Tibial nerve (tissue), 4 donors: ENCODE results near the gene EMID1. TPM values are rescaled to one million over a fixed set of nuclear protein-coding genes. Genes with fewer than 3 reads are reported as not detected.

Source experiments
- DNase-seq, 2 donors: peaks; one replicate each; pipeline ENCODE4 v3.0.0-alpha.2; 2019; ENCODE audit warnings: low spot score in 2 of 2
- H3K27ac ChIP-seq, 4 donors: fragments of 200-600 bp; sonication (generic) in 3 of 4; one replicate each; pipeline ENCODE4 v1.5.1; 2017 to 2019; ENCODE audit warnings: mild to moderate bottlenecking in 1 of 4
- H3K27me3 ChIP-seq, 2 donors: fragments of 200-600 bp; sonication (generic) in 1 of 2; one replicate each; pipeline versions ENCODE4 v1.5.1 to v1.6.0; 2017 to 2019
- H3K36me3 ChIP-seq, 3 donors: fragments of 200-600 bp; sonication (generic); one replicate each; pipeline ENCODE4 v1.5.1; 2018 to 2019
- H3K4me1 ChIP-seq, 4 donors: fragments of 200-600 bp; sonication (generic) in 3 of 4; one replicate each; pipeline ENCODE4 v1.5.1; 2017 to 2019
- H3K4me3 ChIP-seq, 4 donors: fragments of 200-600 bp; sonication (generic) in 3 of 4; one replicate each; pipeline ENCODE4 v1.5.1; 2017 to 2019; ENCODE audit warnings: mild to moderate bottlenecking in 1 of 4, moderate library complexity in 1 of 4
- H3K9me3 ChIP-seq, 4 donors: fragments of 200-600 bp; sonication (generic) in 3 of 4; one replicate each; pipeline ENCODE4 v1.5.1; 2017 to 2019
- EP300 ChIP-seq, 2 donors: sonication (generic); formaldehyde crosslinking; IDR thresholded peaks; one replicate each; pipeline ENCODE4 v1.6.1; 2017; ENCODE audit warnings: antibody characterized with exemption in 2 of 2, mild to moderate bottlenecking in 1 of 2
- POLR2A ChIP-seq, 2 donors: fragments of 450-650 bp; IDR thresholded peaks; one replicate each; pipeline ENCODE4 v1.6.1; 2017; ENCODE audit warnings: antibody characterized with exemption in 2 of 2, mild to moderate bottlenecking in 2 of 2, moderate library complexity in 2 of 2
- WGBS, 2 donors: methylation state at CpG; one replicate each; pipeline ENCODE4 v1.1.5; 2018; 5-methylcytosine and 5-hydroxymethylcytosine counted together
- total RNA-seq, 4 donors: library from RNA; depleted of rRNA; stranded (reverse); fragments of >200 nt; gene quantifications; one replicate each; pipeline ENCODE4 v1.1.0, GENCODE V29; 2016
- TF ChIP-seq, protein P1 (sequence below), 5 experiments: fragments of 200-600 bp in 3 of 5; fragments of 450-650 bp in 2 of 5; sonication (generic) in 3 of 5; IDR thresholded peaks; one replicate each; pipeline ENCODE4 v1.5.1; 2016 to 2019; ENCODE audit warnings: antibody characterized with exemption in 5 of 5, mild to moderate bottlenecking in 3 of 5, moderate library complexity in 2 of 5

The EMID1 gene
- total RNA-seq, 4 donors from 2014 or later = 1.0 to 9.9 (median 3.0) TPM

DNA sequence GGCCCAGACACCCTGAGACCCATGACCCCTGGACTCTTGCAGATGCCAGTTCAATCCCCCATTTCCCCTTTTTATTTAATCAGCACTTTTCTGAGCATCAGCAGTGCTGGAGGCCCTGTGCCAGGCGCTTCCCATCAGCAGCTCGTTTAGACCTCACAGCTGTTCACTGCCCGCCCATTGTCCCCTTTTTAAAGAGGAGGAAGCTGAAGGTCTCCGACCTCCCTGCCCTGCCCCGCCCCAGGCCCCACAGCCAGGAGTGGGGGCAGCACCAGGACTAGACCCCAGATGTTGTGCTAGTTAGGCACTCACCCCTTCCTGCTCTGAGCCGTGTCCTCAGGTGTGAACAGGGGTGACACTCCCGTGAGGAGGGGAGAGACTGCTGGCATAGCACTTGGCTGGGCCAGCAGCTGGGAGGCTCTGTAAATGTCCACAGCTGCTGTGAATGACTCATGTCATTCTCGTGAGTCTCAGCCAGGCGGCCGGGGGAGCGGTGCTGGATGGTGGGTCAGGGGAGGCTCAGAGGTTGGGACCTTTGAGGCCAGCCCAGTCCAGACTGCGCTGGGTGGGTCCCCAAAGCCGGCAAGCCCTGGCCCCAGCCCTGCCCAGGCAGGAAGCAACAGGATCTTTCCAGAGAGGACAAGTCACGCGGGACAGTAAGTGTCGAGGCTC, 19.9 kb downstream of the EMID1 start:
- TF ChIP-seq, protein P1, sequence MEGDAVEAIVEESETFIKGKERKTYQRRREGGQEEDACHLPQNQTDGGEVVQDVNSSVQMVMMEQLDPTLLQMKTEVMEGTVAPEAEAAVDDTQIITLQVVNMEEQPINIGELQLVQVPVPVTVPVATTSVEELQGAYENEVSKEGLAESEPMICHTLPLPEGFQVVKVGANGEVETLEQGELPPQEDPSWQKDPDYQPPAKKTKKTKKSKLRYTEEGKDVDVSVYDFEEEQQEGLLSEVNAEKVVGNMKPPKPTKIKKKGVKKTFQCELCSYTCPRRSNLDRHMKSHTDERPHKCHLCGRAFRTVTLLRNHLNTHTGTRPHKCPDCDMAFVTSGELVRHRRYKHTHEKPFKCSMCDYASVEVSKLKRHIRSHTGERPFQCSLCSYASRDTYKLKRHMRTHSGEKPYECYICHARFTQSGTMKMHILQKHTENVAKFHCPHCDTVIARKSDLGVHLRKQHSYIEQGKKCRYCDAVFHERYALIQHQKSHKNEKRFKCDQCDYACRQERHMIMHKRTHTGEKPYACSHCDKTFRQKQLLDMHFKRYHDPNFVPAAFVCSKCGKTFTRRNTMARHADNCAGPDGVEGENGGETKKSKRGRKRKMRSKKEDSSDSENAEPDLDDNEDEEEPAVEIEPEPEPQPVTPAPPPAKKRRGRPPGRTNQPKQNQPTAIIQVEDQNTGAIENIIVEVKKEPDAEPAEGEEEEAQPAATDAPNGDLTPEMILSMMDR (IDR thresholded peaks at IDR 0.05) = no peak
- TF ChIP-seq EP300 (IDR thresholded peaks at IDR 0.05) = peak in 1 of 2 donors; percentile 59
- Histone ChIP-seq H3K27ac (peak overlapping the region; percentile 20 to 76 (median 51)), H3K36me3 (no peaks in the 10 kb centered on the region), H3K9me3 (no peaks in the 10 kb centered on the region), H3K4me1 (peaks cover 0 to 25% (median 10%) of the 10 kb centered on the region in 4 donors), H3K4me3 (no peak overlapping the region), H3K27me3 (no peaks in the 10 kb centered on the region)
- 12 to 20% methylated on average over 12 to 16 of the region's 16 CpGs for WGBS, 2 donors
- peak; percentile 56 to 60 for DNase-seq

DNA sequence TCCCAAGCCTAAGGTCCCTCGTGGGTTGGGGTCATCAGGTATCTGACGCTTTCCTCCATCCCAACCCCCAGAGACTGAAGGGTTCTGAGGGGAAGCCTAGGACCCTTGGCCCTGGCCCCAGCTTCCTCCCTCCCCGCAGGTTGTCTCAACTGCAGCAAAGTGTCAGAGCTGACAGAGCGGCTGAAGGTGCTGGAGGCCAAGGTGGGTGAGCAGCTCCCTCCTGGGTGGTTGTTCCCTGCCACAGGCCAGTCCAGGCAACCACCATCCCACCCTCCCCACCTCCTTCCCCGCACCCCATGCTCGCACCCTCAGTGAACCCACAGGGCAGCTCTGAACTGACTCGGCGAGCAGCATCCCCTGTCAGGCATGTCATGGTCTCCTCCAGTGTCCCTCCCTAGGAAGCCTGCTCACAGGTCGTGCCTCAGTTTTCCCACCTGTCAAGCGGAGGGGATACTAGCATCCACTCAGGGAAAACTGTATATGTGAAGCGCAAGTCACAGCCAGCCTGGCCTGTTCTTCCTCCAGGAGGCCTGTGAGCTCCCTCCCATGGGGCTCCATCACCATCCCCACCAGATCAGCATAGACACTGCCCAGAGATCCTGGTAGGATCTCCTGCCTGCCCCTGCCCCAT, 20.8 kb downstream of the EMID1 start:
- peak overlapping the region in 3 of 4 donors; percentile 20 to 76 (median 40) for H3K27ac ChIP-seq
- WGBS, 2 donors = 87 to 94% methylated on average over 11 of the region's 11 CpGs
- TF ChIP-seq, protein P1 (IDR thresholded peaks at IDR 0.05) = no peak
- TF ChIP-seq EP300 (IDR thresholded peaks at IDR 0.05) (no peak), POLR2A (IDR thresholded peaks at IDR 0.05) (no peak)

DNA sequence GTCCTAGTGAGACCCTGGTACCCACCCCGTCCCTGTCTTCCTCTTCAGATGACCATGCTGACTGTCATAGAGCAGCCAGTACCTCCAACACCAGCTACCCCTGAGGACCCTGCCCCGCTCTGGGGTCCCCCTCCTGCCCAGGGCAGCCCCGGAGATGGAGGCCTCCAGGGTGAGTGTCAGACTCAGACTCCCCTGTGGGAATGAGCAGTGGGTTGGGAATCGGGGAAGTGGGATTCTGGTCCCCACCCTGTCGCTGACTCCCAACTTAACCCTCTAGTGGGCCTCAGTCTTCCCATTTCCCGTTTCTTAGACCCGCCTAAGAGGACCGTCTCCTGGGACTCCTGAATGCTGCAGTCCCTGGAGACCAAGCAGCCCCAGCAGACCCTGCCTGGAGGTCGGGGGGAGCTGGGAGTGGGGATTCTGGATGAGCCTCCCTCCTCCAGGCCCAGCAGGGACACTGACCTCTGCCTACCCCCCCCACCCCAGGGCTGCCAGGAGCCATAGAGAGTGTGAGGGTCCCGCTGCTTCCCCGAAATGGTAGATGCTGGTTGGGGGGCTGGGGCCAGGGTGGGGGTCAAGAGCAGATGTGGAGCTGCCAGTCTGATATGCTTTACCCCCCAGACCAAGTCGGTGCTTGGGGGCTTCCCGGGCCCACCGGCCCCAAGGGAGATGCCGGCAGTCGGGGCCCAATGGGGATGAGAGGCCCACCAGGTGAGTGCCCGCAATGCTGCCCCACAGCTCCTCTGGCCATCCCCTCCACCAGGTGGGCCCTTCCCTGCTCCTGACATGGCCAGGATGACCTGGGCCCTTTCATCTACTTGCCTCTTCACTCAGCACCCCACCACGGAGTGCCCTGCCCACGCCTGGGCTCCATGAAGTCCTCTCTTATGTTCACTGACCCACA, 25.5 kb downstream of the EMID1 start:
- Histone ChIP-seq H3K27me3 (no peaks in the 10 kb centered on the region), H3K4me3 (no peak overlapping the region), H3K9me3 (peaks cover 0 to 5% (median 0%) of the 10 kb centered on the region in 4 donors), H3K4me1 (peaks cover 0 to 5% (median 0%) of the 10 kb centered on the region in 4 donors), H3K36me3 (no peaks in the 10 kb centered on the region), H3K27ac (no peak overlapping the region)
- TF ChIP-seq, protein P1 (IDR thresholded peaks at IDR 0.05) = no peak
- TF ChIP-seq POLR2A (IDR thresholded peaks at IDR 0.05) = no peak
- no peak for TF ChIP-seq EP300 (IDR thresholded peaks at IDR 0.05)
- 89% methylated on average over 16 to 19 of the region's 19 CpGs for WGBS, 2 donors
- DNase-seq = no peak

More for the DNA sequence above, 20.8 kb downstream of the EMID1 start:
- Histone ChIP-seq H3K36me3 (no peaks in the 10 kb centered on the region), H3K4me3 (no peak overlapping the region), H3K9me3 (no peaks in the 10 kb centered on the region), H3K4me1 (peaks cover 0 to 25% (median 10%) of the 10 kb centered on the region in 4 donors), H3K27me3 (no peaks in the 10 kb centered on the region)
- no peak for DNase-seq

DNA sequence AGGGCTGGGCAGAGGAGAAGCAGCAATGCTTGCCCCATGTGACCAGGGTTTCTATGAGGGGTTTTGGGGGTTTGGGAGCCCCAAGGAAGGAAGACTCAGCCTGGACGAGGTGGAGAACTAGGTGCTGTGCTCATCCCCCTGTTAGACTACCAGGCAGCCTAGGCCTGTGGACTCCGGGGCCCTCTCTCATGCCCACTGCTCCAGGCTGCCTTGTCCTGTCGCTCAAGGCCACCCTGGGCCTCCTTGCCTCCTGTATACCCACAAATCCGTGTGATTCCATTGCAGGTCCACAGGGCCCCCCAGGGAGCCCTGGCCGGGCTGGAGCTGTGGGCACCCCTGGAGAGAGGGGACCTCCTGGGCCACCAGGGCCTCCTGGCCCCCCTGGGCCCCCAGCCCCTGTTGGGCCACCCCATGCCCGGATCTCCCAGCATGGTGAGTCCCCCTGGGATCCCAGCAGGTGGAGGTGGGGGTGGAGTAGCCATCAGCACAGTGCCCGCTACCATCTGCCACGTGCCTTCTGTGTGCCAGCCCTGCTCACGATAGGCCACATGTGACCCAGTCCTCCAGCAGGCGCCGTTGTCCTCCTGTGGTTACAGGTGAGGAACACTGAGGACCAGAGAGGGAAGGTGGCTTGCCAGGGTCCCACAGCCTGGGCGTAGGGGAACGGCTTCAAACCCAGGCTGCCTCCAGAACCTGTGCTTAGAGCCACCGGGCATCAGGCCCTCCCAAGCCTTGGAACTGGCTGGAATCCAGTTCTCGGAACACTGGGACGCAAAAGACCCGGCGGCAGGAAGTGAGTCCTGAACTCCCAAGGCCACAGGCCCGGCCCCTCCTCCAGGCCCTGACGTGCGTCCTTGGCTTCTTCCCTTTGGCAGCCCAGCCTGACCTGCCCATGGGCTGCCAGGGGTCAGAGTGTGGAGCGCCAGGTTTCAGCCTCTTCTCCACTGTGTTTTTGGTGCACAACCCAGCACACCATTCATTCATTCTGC, 26.6 kb downstream of the EMID1 start:
- H3K27me3 ChIP-seq = no peaks in the 10 kb centered on the region
- H3K4me3 ChIP-seq = no peak overlapping the region
- H3K4me1 ChIP-seq = peaks cover 0 to 5% (median 0%) of the 10 kb centered on the region in 4 donors
- H3K36me3 ChIP-seq = no peaks in the 10 kb centered on the region
- 62 to 74% methylated on average over 18 to 20 of the region's 22 CpGs for WGBS, 2 donors
- no peak overlapping the region for H3K27ac ChIP-seq
- H3K9me3 ChIP-seq = peaks cover 0 to 5% (median 0%) of the 10 kb centered on the region in 4 donors
- TF ChIP-seq, protein P1 (IDR thresholded peaks at IDR 0.05) = no peak
- TF ChIP-seq EP300 (IDR thresholded peaks at IDR 0.05) (no peak), POLR2A (IDR thresholded peaks at IDR 0.05) (no peak)
- DNase-seq = no peak
